GM21619 (cell line): Measurements from ENCODE around the gene ATG101.

Source experiments
- ATAC-seq: cut with Tn5 transposase; IDR thresholded peaks from one replicate; pipeline ENCODE4 v1.9.1; 2021; ENCODE audit not compliant: unreplicated experiment

The ATG101 gene, protein sequence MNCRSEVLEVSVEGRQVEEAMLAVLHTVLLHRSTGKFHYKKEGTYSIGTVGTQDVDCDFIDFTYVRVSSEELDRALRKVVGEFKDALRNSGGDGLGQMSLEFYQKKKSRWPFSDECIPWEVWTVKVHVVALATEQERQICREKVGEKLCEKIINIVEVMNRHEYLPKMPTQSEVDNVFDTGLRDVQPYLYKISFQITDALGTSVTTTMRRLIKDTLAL

DNA sequence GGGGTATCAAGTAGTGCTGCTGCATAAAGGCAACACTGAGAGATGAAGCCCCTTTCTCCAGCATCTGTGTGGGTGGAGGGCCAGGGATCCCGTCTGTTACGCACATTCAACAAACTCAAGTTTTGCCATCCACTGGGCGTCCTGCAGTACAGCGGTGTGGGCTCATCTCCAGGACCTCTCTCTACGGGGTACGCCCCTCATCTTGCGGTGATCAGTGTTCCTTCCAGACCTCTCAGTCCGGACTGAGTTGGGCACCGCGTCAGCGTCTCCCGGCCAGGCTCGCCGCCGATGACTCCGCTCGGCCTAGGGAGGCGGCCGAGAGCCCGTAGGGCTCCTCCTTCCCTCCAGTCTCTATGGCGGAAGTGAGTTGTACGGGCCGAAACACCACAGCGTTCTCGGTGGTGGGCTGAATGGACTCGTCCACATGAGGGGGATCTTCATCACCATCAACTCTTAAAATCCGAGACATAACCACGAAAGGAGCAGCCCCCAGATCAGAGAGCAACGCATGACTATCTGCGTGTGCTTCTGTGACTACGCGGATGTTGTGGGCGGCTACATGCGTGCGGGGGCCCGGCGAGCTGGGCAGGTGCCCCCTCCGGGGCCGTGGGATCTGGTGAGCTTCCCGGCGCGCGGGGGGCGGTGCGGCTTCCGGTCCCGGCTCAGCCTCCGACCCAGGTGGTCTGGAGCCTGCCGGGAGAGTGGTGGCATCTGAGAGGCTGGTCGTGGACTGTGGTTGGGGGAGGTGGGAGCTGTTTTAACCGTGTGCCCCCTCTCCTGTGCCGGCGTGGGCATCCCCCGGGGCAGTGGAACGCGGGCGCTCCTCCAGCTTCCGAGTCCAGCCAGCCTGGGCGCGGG lies at the start of gene ATG101:
Gene ATG101, plus strand, starts transcription at position 652 of the 858 bp plus-strand sequence. CDS start 3,673 bp downstream, outside the sequence.
- peak; percentile 93 for ATAC-seq

DNA sequence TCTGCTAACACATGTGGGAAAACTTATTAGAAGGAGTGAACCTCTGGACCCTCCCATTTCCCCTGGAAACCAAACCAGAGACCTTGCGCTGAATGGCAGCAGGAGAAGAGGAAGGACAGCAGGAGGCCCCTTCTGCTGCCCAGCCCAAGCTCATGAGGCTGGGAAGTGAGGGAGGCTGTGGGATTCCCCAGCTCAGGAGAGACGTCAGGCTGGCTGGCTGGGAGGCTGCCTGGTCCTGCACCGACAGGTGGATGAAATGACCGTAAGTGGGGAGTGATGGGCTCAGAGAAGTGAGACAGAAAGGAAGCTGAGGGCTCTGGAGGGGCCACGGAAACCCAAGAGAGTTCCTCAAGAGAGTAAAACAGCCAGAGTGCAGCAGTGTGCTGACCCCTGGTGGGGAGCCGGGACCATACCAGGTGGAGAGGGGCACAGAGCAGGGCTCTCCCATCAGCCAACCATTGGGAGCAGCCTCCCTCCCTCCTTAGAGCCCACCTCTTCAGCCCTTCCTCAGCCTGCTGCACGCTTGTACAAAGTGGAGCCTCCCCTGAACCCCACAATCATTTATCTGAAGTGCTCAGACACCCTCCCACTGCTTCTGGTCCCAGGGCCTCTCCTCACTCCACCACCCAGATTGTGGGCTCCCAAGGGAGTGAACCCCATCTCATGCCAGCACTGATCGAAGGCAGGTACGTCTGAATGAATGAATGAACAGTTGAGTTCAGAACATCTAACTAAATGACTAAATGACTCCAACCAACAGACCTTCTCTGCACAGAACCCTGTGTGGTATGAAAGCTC lies 49.0 kb upstream of the ATG101 start:
- no peak for ATAC-seq

GRCh38 chr12:52022841-52023181 lies 47.0 kb upstream of the ATG101 start:
- ATAC-seq: peak; percentile 7

- peak; percentile 39 for ATAC-seq
Measured at GRCh38 chr12:52023182-52023975, 46.4 kb upstream of the ATG101 start.

- ATAC-seq: no peak
Measured at GRCh38 chr12:52023976-52024688, 45.6 kb upstream of the ATG101 start.

DNA sequence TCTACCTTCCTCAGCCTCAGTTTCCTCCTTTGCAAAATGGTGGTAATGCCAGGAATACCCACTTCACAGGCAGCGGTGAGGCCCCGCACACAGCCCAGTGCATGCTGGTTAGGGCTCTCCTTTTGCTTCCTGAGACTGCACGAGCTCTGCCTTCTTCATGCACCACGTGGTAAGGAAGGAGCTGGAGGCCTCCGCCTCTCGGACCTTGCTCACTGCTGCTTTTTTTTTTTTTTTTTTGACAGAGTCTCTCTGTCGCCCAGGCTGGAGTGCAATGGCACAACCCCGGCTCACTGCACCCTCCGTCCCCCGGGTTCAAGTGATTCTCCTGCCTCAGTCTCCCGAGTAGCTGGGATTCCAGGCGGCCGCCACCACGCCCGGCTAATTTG lies 44.9 kb upstream of the ATG101 start:
- ATAC-seq: no peak

GRCh38 chr12:52026263-52026662 lies 43.5 kb upstream of the ATG101 start:
- no peak for ATAC-seq

GRCh38 chr12:52027085-52027843 lies 42.5 kb upstream of the ATG101 start:
- no peak for ATAC-seq

- ATAC-seq: no peak
Measured at GRCh38 chr12:52029685-52030084, 40.1 kb upstream of the ATG101 start.

- ATAC-seq: no peak
Measured at GRCh38 chr12:52032446-52032803, 37.4 kb upstream of the ATG101 start.

GRCh38 chr12:52032804-52033445 lies 36.9 kb upstream of the ATG101 start:
- ATAC-seq: peak; percentile 82

DNA sequence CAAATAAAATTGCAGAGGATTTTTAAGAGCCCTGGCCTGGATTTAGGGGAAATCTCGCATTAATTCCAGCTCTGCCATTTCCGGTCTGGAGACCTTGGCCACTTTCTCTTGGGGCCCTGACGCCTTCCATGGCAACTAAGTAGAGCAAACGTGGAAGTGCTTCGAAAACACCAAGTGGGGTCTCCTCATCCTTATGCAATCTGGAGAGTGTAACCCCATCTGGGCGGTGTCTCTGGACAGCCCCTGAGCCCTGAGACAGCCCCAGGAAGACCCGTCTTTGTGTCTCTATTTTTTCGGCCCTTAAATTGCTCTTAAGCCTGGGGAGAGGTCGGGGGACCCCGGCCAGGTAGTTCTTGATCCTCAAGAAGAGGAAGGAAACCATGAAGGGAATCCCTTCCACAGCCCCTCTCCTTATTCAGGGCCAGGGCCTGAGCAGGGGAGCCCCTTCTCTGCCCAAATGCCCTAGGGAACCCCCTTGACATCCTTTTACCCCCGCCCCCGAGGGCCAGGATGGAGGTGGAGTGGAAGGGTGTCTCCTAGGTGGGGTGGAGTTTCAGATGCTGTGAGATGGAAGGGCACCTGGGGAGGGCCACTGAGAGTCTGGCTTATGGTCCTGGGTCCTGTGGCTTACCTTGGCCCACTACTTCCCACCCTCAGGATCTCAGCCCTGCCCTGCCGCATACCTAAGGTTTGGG lies 36.2 kb upstream of the ATG101 start:
- ATAC-seq: no peak

DNA sequence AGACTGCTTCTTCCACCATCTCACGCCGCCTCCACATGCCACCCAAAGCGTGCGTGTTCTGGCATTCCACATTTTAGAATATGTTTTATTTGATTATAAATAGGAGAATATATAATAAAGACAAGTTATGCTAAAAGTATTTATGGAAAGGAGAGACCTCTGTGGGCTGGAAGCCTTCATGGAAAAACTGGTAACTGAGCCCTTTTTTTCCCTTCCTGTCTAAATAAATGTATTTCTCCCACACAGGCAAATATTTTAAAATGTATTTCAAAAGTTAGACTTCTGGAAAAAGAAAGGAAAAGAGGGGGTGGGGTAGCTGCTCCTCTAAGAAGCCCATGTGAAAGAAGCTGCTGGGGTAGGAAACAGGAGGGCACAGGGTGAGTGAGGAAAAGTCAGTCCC lies 34.6 kb upstream of the ATG101 start:
- ATAC-seq: no peak

DNA sequence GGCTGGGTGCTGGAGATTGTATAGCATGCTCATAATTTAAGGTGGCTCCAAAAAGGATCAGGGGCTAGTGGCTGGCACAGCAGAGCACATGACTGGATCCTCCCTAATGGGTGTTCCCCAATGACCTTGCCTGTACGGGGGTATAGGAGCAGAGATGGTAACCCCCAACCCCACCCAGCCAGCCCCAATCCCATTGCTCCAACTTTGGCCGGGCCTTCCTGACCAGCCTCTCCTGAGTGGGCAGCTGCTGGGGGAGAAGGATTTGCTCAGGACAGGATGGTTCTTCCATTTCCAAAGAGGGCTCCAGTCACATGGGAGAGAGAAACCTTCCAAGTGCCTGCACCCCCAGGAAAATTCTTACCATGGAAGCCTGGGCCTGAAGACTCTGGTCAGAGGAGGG lies 33.9 kb upstream of the ATG101 start:
- ATAC-seq: no peak

DNA sequence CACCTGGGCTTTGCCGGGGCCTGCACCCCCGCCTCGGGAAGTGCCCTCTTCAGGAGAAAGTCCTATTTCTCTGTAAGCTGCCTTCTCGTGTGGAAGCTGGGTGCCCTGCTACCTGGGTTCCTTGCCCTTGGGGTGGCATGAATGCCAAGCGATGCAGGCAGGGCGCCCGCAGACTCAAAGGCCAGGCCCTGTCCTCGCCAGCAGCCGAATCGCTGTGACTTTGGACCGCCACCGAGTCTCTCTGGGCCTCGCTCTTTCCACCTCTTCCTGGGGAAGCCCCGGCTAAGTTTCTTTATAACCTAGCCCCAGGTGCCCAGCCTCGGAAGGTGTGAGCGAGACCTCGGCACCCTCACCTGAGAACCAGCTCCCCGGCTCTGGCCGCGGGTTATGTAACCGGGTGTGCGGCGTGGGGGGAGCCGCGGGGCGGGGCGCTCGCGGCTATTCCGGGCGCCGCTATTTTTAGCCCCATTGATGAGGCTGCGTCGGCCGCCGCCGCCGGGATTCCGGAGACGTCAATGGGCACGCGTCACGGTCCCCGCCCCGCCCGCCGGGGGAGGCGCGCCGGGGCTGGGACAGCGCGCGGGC lies 33.1 kb upstream of the ATG101 start:
- peak; percentile 44 for ATAC-seq

- ATAC-seq: no peak
Measured at GRCh38 chr12:52037248-52037861, 32.4 kb upstream of the ATG101 start.

- ATAC-seq: no peak
Measured at GRCh38 chr12:52038447-52038846, 31.3 kb upstream of the ATG101 start.

GRCh38 chr12:52041035-52041434 lies 28.7 kb upstream of the ATG101 start:
- no peak for ATAC-seq
